ENCODE data around the gene CCDC110.

- TF ChIP-seq MAZ (IDR thresholded peaks at IDR 0.05; ENCODE audit: borderline replicate concordance, low read depth, low read length) (no peak), MAZ (CRISPR knock-in tag; IDR thresholded peaks at IDR 0.05; ENCODE audit: low read depth) (no peak), CTCF (CRISPR knock-in tag; IDR thresholded peaks at IDR 0.05) (no peak), CAMTA2 (CRISPR knock-in tag; IDR thresholded peaks at IDR 0.05; ENCODE audit: borderline replicate concordance) (no peak), CREB1 (IDR thresholded peaks at IDR 0.05) (no peak), CREB1 (CRISPR knock-in tag; IDR thresholded peaks at IDR 0.05) (no peak), GABPA (IDR thresholded peaks at IDR 0.05; ENCODE audit: low read depth, low read length) (no peak), GABPA (CRISPR knock-in tag; IDR thresholded peaks at IDR 0.05; ENCODE audit: low read depth) (no peak), FOXJ3 (CRISPR knock-in tag; IDR thresholded peaks at IDR 0.05; ENCODE audit: borderline replicate concordance) (no peak), FOXM1 (CRISPR knock-in tag; IDR thresholded peaks at IDR 0.05) (no peak), HDAC2 (CRISPR knock-in tag; IDR thresholded peaks at IDR 0.05) (no peak), CC2D1A (CRISPR knock-in tag; IDR thresholded peaks at IDR 0.05) (no peak)
Observed at GRCh38 chr4:185398618-185399017, 72.9 kb downstream of the CCDC110 start.
